ENCODE data around the gene IL2RA.

The IL2RA gene

DNA sequence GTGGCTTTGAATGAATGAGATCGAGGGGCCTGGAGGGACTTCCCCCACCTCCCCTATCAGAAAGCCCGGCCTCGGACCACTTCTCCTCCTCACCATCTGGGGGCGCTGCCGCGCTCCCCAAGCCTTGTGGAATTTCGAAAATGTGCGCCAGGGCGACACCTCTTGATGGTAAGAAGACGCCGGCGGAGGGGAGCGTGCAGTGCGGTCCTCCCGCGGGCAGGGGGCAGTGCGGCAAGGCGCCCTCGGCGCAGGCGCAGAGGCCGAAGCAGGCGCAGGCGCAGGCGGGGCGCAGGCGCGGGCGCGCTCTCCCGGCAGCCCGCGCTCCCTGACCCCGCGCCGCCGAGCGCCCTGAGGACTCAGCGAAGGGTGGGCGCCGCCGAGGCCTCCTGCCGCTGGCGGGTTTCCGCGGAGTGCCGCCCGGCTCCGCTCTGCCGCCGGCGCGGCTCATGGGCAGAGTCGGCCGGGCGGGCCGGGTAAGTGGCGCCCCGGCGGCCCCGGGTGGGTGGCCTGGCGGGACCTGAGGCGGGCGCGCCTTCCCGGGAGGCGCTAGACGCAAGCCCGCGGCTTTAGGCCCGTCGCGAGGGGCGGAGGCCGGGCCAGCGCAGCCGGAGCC lies 26.7 kb upstream of the IL2RA start, which contains the start of gene RBM17:
Gene RBM17 (plus strand): TSS at position 314 of the 613 bp plus-strand sequence. CDS start 8,032 bp downstream, outside the sequence.
- peak within 1 kb of the TSS; percentile 23; the same call in 1 of the 2 replicates for H2AFZ ChIP-seq (ENCODE audit: low read length)
- peaks cover 35% of the 10 kb centered on the region for H3K4me1 ChIP-seq (ENCODE audit: insufficient read depth, low read length, poor library complexity, severe bottlenecking)
- TF ChIP-seq, protein P1, sequence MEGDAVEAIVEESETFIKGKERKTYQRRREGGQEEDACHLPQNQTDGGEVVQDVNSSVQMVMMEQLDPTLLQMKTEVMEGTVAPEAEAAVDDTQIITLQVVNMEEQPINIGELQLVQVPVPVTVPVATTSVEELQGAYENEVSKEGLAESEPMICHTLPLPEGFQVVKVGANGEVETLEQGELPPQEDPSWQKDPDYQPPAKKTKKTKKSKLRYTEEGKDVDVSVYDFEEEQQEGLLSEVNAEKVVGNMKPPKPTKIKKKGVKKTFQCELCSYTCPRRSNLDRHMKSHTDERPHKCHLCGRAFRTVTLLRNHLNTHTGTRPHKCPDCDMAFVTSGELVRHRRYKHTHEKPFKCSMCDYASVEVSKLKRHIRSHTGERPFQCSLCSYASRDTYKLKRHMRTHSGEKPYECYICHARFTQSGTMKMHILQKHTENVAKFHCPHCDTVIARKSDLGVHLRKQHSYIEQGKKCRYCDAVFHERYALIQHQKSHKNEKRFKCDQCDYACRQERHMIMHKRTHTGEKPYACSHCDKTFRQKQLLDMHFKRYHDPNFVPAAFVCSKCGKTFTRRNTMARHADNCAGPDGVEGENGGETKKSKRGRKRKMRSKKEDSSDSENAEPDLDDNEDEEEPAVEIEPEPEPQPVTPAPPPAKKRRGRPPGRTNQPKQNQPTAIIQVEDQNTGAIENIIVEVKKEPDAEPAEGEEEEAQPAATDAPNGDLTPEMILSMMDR (conservative IDR thresholded peaks at IDR 0.05; ENCODE audit: low read length): peak; percentile 100
- no peak for TF ChIP-seq EZH2phosphoT487 (IDR thresholded peaks at IDR 0.05; ENCODE audit: borderline replicate concordance)
- peaks cover 46% of the 10 kb centered on the region for H4K20me1 ChIP-seq (ENCODE audit: insufficient read depth, low read length, poor library complexity, severe bottlenecking)
- peaks cover 49% of the 10 kb centered on the region for H3K79me2 ChIP-seq (ENCODE audit: insufficient read depth, low read length)
- no peaks in the 10 kb centered on the region for H3K9me3 ChIP-seq (ENCODE audit: insufficient read depth, low read depth, low read length)
- H3K4me3 ChIP-seq (ENCODE audit: low read length, poor library complexity, severe bottlenecking): peak within 1 kb of the TSS; percentile 99
- H3K27me3 ChIP-seq (ENCODE audit: insufficient read depth, low read length, poor library complexity, severe bottlenecking): no peaks in the 10 kb centered on the region
- H3K9me2 ChIP-seq (replicated peaks; ENCODE audit: low read depth, low read length): no peaks in the 10 kb centered on the region
- peak within 1 kb of the TSS; percentile 92 for H3K4me2 ChIP-seq (ENCODE audit: low read depth, low read length, poor library complexity, severe bottlenecking)
- H3K9ac ChIP-seq (ENCODE audit: low read depth, low read length, poor library complexity, severe bottlenecking): peak within 1 kb of the TSS; percentile 97
- no peaks in the 10 kb centered on the region for H3K36me3 ChIP-seq (ENCODE audit: insufficient read depth, low read length)
- no peaks in the 10 kb centered on the region for H3F3A ChIP-seq (ENCODE audit: low read depth)

DNA sequence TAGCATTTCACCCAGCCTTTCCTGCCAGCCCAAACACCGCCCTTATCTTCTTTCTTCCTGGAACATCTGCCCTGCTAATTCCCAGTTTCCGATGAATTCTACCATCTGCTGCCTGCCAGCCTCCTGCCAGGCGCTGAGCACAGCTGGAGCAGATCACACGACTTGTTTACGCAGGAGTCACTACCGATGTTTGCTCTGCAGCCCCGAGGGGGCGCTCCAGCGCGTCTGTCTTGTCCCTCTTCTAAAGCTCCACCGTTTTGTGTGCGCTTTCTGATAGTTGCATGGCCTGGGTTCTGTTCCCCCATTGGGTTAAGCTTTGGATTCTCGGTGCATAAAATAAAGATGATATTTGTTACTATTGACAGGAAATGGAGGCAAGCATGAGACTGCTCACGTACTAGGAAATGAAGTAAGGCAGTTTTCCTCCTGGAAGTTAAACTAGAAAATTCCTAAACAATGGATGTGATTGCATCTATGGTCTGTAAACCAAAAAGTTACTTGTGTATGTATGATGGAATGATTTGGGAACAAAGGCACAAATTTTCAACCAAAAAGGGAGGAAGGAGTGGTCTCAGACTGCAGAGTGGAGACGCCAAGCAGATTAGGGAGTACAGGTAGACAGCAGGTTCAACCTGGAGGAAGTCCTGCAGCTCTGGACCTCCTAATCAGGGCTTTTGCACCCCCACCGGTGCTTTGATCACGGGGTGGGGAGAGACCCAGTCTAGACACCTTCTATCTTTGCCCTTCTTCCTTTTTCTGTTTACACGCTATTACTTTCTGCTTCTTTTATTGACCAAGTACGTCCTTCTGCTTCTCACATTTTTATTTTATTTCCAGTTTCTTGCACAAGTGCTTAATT lies 24.4 kb upstream of the IL2RA start:
- Histone ChIP-seq H3K36me3 (ENCODE audit: insufficient read depth, low read length) (no peaks in the 10 kb centered on the region), H4K20me1 (ENCODE audit: insufficient read depth, low read length, poor library complexity, severe bottlenecking) (peaks cover 25% of the 10 kb centered on the region), H3K9me3 (ENCODE audit: insufficient read depth, low read depth, low read length) (no peaks in the 10 kb centered on the region), H3F3A (ENCODE audit: low read depth) (no peaks in the 10 kb centered on the region), H3K9ac (ENCODE audit: low read depth, low read length, poor library complexity, severe bottlenecking) (no peak overlapping the region), H2AFZ (ENCODE audit: low read length) (peak overlapping the region; percentile 50), H3K4me3 (ENCODE audit: low read length, poor library complexity, severe bottlenecking) (no peak overlapping the region), H3K79me2 (ENCODE audit: insufficient read depth, low read length) (peaks cover 27% of the 10 kb centered on the region), H3K4me1 (ENCODE audit: insufficient read depth, low read length, poor library complexity, severe bottlenecking) (peaks cover 20% of the 10 kb centered on the region), H3K27me3 (ENCODE audit: insufficient read depth, low read length, poor library complexity, severe bottlenecking) (peaks cover 6% of the 10 kb centered on the region), H3K9me2 (replicated peaks; ENCODE audit: low read depth, low read length) (no peaks in the 10 kb centered on the region), H3K4me2 (ENCODE audit: low read depth, low read length, poor library complexity, severe bottlenecking) (peak overlapping the region; percentile 3)
- TF ChIP-seq EZH2phosphoT487 (IDR thresholded peaks at IDR 0.05; ENCODE audit: borderline replicate concordance): no peak
- TF ChIP-seq, protein P1 (conservative IDR thresholded peaks at IDR 0.05; ENCODE audit: low read length): peak; percentile 98

DNA sequence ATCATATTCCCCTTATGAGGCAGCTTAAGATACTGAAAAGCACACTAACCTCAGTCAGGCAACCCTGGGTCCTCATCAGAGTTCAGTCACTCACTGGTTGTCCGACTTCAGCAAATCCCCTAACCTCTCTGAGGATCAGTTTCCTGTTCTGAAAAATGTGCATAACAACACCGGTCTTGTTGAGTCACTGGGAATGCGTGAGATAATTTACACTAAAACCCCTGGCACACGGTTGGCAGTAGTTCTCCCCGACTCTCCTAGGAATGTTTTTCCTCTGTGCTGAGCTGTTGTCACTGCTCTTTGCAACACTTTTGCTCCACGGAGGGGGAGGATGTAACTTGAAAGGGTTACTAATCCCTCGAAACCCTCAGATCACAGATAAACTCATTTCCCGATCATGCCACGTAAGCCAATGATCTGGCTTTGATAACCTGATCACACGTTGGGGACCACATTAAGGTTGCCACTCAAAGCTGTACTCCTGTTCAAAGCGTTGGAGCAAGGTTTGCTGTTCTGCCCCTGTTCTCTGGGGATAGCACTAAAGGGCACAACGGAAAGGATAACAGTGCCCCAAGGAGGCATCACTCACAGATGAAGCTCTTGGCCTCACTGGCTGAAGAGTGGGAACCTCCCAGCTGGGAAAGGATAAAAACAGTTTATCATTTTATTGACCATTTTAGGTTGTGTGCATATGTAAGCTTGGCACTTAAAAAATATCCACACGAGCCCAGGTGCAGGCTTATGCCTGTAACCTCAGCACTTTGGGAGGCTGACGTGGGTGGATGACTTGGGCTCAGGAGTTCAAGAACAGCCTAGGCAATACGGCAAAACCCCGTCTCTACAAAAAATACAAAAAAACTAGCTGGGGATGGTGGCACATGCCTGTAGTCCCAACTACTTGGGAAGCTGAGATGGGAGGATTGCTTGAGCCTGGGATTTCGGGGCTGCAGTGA lies 21.6 kb upstream of the IL2RA start:
- no peaks in the 10 kb centered on the region for H3K9me3 ChIP-seq (ENCODE audit: insufficient read depth, low read depth, low read length)
- peak overlapping the region; percentile 51; the same call in 1 of the 2 replicates for H2AFZ ChIP-seq (ENCODE audit: low read length)
- no peak overlapping the region for H3K9ac ChIP-seq (ENCODE audit: low read depth, low read length, poor library complexity, severe bottlenecking)
- no peaks in the 10 kb centered on the region for H3F3A ChIP-seq (ENCODE audit: low read depth)
- H3K4me3 ChIP-seq (ENCODE audit: low read length, poor library complexity, severe bottlenecking): no peak overlapping the region
- H3K4me2 ChIP-seq (ENCODE audit: low read depth, low read length, poor library complexity, severe bottlenecking): no peak overlapping the region
- H3K4me1 ChIP-seq (ENCODE audit: insufficient read depth, low read length, poor library complexity, severe bottlenecking): peaks cover 5% of the 10 kb centered on the region
- peaks cover 6% of the 10 kb centered on the region for H3K27me3 ChIP-seq (ENCODE audit: insufficient read depth, low read length, poor library complexity, severe bottlenecking)
- no peaks in the 10 kb centered on the region for H4K20me1 ChIP-seq (ENCODE audit: insufficient read depth, low read length, poor library complexity, severe bottlenecking)
- TF ChIP-seq, protein P1 (conservative IDR thresholded peaks at IDR 0.05; ENCODE audit: low read length): no peak
- TF ChIP-seq EZH2phosphoT487 (IDR thresholded peaks at IDR 0.05; ENCODE audit: borderline replicate concordance): no peak
- H3K36me3 ChIP-seq (ENCODE audit: insufficient read depth, low read length): no peaks in the 10 kb centered on the region
- no peaks in the 10 kb centered on the region for H3K9me2 ChIP-seq (replicated peaks; ENCODE audit: low read depth, low read length)
- H3K79me2 ChIP-seq (ENCODE audit: insufficient read depth, low read length): no peaks in the 10 kb centered on the region
